Uterus (tissue), 2 donors: ENCODE data around the gene DENND2C.

ENCODE experiments used
- CTCF ChIP-seq, 4 experiments: fragments of 200-600 bp in 2 of 4; fragments of 450-650 bp in 2 of 4; sonication (generic) in 2 of 4; IDR thresholded peaks; one replicate each; pipeline ENCODE4 v1.5.1; 2016 to 2019; ENCODE audit warnings: antibody characterized with exemption in 4 of 4, mild to moderate bottlenecking in 2 of 4, moderate library complexity in 1 of 4
- POLR2A ChIP-seq, 2 donors: fragments of 450-650 bp; IDR thresholded peaks; one replicate each; pipeline ENCODE4 v1.6.1; 2016; ENCODE audit warnings: antibody characterized with exemption in 2 of 2, mild to moderate bottlenecking in 1 of 2, moderate library complexity in 1 of 2

- TF ChIP-seq POLR2A (IDR thresholded peaks at IDR 0.05) (no peak), CTCF (IDR thresholded peaks at IDR 0.05) (no peak)
Measured at GRCh38 chr1:114710360-114710759, 40.5 kb upstream of the DENND2C start.
